GM18499 (cell line): ENCODE measurements around the gene FAM118A.
"Not testable (repeated sequence)": the region's sequence is repeated elsewhere in the genome, so short reads cannot be mapped to it uniquely, and the experiment has no call there.

Experiments
- ATAC-seq: cut with Tn5 transposase; IDR thresholded peaks from one replicate; pipeline ENCODE4 v1.9.1; 2021; ENCODE audit warnings: moderate number of reproducible peaks; ENCODE audit not compliant: insufficient read depth, unreplicated experiment

The FAM118A gene

GRCh38 chr22:45328261-45328660 lies 18.5 kb downstream of the FAM118A start:
- ATAC-seq, result not testable (repeated sequence)

DNA sequence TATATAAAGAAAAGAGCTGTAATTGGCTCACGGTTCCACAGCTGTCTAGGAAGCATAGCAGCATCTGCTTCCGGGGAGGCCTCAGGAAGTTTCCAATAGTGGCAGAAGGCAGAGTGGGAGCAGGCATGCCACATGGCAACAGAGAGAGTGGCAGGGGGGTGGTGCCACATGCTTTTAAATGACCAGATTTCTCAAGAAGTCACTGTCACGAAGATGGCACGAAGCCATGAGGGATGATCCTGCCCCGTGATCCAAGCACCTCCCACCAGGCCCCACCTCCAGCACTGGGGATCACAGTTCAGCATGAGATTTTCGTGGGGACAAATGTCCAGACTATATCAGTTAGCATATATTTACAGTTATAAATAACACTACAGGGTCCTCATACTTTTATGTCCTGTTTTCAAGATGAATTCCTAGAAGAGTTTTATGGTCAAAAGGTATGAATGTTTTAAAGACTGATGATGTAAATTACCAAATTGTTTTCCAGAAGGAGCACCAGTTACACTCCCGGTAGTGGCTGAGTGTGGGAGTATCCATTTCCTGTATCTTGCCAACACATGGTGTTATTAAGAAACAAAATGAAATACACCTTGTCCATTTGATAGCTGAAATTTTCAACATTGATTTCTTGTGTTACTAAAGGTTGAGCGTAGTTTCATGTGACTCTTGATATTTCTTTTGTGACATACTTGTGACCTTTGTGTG lies 19.2 kb downstream of the FAM118A start:
- no peak for ATAC-seq

DNA sequence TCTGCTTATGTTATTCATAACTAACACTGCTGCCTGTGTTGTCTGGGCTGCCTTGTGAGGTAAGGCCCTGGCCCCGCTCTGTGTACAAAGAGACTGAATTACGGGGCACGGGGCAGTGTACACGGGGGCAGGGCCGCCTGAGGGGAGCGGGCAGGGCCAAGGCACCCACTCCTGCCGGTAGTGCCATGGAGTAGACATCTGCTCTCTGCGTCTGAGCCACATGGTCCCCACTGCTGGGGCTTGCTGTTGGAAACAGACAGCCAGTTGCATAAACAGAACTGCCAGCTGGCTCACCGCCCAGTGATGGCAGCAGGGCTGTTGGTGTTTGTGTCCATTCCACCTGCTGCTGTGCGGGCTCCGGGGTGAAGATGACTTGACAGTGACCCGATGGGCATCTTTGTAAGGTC lies 19.8 kb downstream of the FAM118A start:
- no peak for ATAC-seq

DNA sequence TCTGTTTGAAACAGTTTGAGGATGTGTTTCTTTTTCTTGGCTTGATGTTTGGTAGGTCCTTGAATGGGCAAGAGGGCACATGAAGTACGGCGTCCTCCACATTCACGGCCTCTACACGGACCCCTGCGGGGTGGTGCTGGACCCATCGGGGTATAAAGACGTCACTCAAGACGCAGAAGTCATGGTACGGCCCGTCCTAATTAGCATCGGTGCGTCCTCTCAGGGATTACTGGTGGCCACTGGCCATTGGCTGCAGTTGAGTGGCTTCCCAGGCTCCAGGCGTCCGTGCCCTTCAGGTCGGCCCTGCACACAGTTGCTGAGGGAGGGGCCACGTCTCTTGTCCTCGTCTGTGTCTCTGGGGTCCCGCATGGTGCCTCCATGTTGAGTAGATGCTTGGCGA lies 20.8 kb downstream of the FAM118A start:
- no peak for ATAC-seq

- no peak for ATAC-seq
Measured at GRCh38 chr22:45331486-45331885, 21.8 kb downstream of the FAM118A start.

DNA sequence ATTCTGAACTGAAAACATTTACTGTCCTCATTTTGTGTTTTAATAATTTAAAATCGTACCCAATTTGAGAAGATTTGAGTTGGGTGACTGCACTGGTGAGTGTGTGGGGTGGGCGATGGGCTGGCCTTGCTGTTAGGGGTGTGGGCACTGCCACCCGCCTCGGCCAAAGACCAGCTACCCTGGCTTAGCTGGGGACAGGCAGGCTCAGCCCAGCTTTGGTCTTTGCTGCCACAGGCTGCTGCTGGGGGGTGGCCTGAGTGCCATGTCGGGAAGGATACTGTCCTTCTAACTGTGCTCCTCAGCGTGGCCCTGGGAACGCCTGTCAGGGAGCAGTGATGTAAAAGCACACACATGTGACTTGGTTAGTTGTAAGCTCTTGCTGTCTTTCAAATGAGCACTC lies 22.3 kb downstream of the FAM118A start:
- no peak for ATAC-seq

DNA sequence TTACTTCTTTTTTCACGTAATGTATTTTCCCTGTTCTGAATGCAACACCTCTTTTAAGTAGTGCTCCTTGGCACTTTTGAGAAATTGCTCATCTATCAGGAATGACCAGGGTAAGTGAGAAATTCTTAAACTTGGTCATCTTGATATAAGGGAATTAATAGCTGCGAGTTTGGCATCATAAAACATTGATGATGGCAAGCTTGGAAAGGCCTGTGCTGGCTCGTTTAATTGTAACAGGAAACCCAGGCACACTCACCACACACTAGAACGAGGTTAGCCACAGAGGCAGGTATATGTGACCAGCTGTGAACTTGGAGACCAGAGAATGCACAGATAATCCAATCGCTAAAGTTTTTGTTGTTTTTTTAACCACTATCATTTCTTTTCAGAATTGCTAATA lies 24.3 kb downstream of the FAM118A start:
- no peak for ATAC-seq

DNA sequence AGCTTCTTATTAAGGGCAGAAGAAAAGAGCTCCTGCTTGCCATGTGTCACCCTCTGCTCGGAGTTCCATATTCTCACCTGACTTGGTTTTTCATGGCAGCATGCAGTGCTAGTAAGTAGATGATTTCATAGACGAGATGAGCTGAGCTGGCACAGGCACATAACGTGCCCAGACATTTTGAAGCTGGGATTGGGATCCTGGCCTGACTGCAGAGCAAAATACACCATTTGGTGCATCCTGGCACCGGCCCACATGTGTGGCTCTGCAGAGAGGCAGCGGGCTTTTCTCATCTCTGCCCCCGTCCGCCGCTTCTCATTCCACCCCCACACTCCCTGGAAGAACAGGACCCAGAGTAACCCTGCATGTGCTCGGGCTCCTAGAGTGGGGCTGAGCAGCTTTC lies 24.8 kb downstream of the FAM118A start:
- no peak for ATAC-seq

GRCh38 chr22:45335021-45335818 lies 25.5 kb downstream of the FAM118A start:
- no peak for ATAC-seq

DNA sequence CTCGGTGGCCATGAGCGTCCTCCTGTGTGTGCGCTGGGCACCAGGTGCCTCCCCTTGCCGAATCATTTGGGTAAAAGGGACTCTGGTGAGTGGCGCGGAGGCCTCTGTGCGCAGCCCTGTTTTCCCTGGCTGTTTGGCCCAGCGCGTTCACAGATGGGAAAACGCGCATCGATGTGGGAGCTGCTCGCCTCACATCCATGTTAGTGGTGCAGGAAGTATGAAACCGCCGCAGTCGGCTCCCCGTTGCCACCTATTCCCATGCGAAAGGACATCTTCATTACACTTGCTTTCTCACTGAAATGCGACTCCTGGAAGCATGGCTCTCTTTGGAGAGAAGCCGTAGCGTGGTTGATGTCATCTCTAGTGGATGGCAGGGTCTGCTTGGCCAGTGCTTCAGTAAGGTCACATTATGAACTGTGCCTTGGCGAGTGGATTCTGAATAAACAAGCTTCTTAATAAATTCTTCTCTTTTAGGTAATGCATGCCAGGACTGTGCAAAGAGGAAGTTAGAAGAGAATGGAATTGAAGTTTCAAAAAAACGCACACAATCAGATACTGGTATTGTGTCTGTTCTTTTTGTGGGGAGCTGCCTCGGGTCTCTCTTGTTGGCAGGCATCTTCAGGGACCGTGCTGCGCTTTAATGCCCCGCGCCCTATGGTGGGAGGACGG lies 26.3 kb downstream of the FAM118A start:
- ATAC-seq, result no peak

DNA sequence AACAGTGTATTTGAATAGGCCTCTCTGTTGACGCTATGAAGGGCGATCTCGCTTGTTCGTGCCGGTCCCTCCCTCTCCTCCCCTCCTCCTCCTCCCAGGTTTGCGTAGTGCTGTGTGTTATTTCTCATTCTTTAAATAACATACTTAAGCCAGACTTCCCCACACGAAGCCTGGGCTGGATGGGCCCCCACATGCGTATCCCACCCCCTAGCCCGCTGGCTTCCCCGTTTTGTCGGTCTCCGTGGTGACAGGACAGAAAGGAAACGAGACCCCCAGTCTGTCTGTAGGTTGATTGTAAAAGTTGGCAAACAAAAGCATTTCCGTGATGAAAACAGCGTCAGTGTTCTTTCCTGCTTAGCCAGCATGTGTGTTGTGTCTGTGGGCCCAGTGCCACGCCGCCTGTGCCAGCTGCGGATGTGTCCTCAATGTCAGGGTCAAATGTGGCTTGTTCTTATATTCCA lies 27.3 kb downstream of the FAM118A start:
- ATAC-seq, result no peak

DNA sequence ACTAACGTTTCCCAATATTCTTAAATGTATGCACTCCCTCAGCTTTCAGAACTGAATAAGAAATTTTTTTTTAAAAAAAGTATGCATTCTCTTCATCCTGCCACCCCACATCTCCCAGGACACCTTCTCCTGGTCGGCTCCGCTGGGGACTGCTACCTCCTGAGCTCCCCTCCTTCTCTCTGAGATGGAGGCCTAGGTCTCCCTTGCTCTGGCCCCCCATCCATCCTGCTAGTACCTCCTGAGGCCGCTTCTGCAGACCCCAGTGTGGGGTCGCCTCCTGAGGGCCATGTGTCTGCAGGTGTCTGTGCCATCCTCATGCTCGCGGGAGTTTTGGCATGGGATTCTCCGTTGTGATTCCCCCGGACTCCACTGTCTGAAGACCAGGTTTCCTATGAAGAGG lies 27.8 kb downstream of the FAM118A start:
- no peak for ATAC-seq

GRCh38 chr22:45338795-45339194 lies 29.1 kb downstream of the FAM118A start:
- ATAC-seq, result no peak

DNA sequence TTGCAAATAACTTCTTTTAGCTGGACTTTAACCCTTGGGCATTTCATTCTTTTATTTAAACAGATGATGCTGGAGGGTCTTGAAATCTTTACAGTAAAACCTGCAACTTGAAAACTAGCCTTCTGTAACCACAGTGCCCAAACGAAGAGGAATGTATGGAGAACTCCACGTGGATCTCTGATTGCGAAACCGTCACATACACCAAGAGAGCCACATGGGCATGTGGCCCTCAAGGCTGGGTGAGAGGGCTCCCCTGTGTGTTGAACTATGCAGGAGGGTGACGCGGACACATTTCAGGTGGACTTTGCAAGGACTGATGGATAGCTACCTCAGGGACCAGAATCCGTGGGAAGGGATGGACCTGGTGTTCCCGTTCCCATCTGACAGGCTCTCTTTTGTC lies 30.6 kb downstream of the FAM118A start:
- ATAC-seq, result no peak

GRCh38 chr22:45341498-45341897 lies 31.8 kb downstream of the FAM118A start:
- no peak for ATAC-seq

DNA sequence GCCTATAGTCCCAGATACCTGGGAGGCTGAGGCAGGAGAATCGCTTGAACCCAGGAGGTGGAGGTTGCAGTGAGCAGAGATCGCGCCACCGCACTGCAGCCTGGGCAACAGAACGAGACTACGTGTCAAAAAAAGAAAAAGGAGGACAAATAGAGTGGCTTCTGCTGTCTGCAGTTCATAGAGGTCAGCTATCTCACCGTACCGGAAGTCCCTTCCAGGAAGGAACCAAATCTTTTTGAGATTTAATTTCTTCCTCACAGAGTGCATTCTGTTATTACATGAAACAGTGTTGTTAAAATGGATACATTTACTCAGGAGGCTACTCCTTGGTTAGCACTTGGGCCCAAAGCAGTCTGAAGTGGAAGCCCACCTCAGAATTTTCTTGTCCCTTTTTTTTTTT lies 33.4 kb downstream of the FAM118A start:
- ATAC-seq, result no peak

- no peak for ATAC-seq
Measured at GRCh38 chr22:45344334-45344733, 34.6 kb downstream of the FAM118A start.

DNA sequence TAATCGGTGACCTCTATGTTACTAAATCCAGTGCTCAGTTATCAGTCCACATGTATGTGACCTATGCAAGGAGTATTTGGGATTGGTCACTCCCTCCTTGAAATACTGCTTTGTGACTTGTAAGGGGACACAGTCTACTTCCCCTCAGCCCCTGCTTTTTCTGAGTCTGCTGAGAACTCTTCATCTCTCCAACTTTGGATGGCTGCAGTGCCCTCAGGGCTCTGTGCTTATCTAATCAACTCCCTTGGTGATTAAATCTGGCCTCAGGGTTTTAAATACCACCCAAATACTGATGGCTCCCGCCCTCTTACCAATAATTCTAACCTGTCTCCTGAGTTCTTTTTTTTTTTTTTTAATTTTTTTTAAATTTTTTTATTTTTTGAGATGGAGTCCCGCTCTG lies 40.2 kb downstream of the FAM118A start:
- ATAC-seq, result no peak

- no peak for ATAC-seq
Measured at GRCh38 chr22:45351956-45352355, 42.2 kb downstream of the FAM118A start.

DNA sequence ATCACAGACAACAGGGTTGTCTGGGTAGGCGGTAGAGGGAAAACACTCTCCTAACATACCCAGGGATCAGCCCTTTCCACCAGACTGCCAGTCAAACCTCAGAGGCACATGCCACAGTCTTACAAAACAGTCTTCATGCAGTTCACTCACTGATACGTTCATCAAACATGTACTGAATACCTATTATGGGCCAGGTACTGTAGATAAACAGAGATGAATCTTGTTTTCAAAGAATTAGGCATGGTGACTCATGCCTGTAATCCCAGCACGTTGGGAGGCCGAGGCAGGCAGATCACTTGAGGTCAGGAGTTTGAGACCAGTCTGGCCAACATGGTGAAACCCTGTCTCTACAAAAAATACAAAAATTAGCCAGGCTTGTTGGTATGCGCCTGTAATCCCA lies 43.0 kb downstream of the FAM118A start:
- ATAC-seq, result not testable (repeated sequence)

DNA sequence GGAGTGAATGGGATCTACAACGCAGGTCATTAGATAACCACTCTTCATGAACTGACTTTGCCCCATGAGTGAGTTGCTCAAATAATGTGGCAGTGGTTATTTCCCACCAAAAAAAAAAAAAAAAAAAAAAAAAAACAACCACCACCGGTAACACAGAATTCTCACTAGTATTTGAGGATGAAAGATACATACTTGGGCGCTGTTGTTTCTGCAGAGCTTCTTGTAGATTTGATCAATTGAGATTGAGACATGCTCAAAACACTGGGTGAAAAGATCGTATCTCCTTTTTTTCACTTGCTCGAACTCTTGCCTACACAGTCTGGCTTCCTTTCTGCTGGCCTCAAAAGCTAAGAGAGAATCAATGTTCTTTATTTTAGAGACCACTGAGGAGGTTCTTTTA lies 44.1 kb downstream of the FAM118A start:
- no peak for ATAC-seq
